Measurements from ENCODE around the gene TAF1A.

The TAF1A gene

DNA sequence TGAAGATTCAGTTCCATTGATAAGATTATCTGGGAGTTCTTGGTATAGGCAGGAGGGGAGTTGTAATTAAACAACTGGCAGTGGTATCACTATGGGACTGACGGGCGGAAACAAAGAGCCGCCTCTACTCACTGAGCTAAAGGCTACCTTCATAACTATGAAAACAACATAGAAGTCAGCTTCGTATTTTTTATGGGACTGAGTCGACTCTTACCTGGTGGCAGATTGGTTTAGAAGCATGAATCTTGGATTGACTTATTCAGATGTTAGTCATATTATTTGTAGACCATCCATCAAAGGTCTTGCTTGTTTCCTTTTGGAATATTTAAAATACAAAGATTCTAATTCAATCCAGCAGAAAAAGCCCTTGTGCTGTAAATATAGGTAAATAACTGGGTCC lies 35.6 kb downstream of the TAF1A start:
- no peak for DNase-seq (ENCODE audit: low read depth)
- no peak overlapping the region for H3K4me3 ChIP-seq (ENCODE audit: low read depth, low read length)
- TF ChIP-seq, protein P1, sequence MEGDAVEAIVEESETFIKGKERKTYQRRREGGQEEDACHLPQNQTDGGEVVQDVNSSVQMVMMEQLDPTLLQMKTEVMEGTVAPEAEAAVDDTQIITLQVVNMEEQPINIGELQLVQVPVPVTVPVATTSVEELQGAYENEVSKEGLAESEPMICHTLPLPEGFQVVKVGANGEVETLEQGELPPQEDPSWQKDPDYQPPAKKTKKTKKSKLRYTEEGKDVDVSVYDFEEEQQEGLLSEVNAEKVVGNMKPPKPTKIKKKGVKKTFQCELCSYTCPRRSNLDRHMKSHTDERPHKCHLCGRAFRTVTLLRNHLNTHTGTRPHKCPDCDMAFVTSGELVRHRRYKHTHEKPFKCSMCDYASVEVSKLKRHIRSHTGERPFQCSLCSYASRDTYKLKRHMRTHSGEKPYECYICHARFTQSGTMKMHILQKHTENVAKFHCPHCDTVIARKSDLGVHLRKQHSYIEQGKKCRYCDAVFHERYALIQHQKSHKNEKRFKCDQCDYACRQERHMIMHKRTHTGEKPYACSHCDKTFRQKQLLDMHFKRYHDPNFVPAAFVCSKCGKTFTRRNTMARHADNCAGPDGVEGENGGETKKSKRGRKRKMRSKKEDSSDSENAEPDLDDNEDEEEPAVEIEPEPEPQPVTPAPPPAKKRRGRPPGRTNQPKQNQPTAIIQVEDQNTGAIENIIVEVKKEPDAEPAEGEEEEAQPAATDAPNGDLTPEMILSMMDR (IDR thresholded peaks at IDR 0.05; ENCODE audit: control insufficient read depth, extremely low read depth, insufficient read depth) = no peak

DNA sequence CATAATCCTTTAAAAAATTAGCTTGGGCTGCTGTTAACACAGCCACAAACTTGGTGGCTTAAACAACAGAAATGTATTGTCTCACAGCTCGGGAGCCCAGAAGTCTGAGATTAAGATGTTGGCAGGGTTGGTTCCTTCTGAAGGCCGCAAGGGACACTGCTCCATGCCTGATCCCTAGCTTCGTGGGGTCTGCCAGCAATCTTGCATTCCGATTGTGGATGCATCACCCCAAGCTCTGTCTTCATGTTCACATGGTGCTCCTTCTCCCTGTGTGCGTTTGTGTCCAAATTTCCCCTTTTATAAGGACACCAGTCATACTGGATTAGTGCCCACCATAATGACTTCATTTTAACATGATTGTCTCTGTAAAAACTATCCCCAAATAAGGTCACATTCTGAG lies 36.9 kb downstream of the TAF1A start:
- TF ChIP-seq, protein P1 (IDR thresholded peaks at IDR 0.05; ENCODE audit: control insufficient read depth, extremely low read depth, insufficient read depth) = no peak
- no peak for DNase-seq (ENCODE audit: low read depth)
- H3K4me3 ChIP-seq (ENCODE audit: low read depth, low read length) = no peak overlapping the region

DNA sequence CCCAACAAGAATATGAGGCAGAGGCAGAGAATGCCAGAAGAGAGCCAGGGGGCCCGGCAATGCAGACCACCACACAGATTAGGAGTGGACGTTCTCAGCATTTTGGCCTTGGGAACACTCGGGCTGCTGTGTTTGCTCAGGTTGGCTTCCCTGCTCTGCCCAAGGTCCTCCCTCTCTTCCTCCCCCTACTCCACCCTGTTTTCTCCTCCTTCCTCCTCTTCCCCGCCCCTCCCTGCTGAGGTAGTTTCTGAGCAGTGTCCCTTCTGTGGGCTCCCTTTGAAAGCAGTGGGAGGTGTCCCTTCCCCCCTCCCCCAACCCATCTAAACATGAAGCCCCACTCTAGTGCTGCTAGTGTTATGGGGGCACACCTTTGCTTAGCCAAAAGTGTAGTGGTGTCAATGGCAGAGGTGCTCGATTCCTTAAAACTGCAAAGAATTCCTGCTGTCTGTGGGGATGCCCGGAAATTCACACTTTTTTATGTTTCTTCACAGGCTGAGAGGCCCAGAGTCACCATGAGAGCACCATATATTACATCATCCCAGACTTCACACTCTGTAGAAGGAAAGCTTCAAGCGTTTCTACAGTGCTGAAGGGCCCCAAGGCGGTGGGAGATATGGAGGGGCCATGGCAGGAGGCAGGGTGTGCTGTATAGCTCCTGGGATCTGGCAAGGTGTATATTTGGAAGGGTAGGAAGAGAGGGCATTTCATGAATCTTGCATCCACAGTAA lies 41.6 kb downstream of the TAF1A start, which contains the start of gene HHIPL2:
HHIPL2 (minus strand) TSS at position 161 of the 728 bp plus-strand sequence; CDS start at position 101, 60 bp downstream.
- TF ChIP-seq, protein P1 (IDR thresholded peaks at IDR 0.05; ENCODE audit: control insufficient read depth, extremely low read depth, insufficient read depth) = no peak
- no peak within 1 kb of the TSS for H3K4me3 ChIP-seq (ENCODE audit: low read depth, low read length)
- DNase-seq (ENCODE audit: low read depth) = no peak

DNA sequence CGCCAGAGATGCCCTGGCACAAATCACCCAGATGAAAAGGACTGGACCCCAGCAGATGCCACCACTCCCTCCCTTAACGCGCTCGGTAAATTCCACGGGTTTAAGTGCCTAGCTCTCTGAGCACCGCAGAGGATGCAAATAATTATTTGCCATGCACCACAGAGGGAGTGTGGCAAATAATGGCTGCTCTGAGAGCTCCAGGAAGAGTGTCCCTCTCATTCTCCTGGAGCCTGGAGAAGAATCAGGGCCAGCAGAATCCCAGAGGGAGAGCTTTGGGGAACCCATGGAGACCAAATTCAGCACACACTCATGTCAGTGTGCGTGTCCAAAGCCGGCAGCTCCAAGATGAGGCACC lies 42.5 kb downstream of the TAF1A start:
- TF ChIP-seq, protein P1 (IDR thresholded peaks at IDR 0.05; ENCODE audit: control insufficient read depth, extremely low read depth, insufficient read depth) = no peak
- H3K4me3 ChIP-seq (ENCODE audit: low read depth, low read length) = no peak overlapping the region
- DNase-seq (ENCODE audit: low read depth) = no peak

DNA sequence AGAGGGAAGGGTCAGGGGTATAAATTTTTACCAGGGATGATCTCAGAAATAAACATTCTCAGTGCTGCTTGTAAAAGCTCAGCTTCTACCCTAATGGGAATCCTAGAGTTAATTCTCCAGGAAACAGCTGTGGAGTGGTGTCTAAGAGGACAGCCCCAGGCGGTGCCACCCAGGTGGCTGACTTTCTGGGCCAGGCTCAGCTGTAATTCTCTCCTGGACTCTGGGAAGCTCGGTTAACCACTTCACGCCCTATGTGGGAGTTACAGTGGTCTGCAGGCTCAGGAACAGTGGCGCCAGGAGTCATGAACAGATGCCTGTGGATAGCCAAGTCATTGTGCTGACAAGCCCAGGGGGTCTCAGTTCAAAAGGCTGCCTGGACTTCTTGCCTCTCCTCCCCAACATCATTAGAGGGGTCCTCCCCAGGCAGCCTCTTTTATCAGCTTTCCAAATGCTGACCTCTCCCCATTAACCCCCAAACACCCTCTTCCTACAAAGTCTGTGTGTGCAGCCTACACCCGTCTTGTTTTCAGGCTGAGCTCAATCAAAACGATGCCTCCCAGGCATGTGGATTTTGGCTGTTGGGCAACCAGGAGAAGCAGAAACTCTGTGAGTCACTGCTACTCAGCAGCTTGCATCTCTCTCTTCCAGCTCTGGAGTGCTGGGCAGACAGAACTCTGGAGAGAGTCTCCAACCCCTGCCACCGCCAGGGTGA lies 43.0 kb downstream of the TAF1A start:
- peak; percentile 4 for DNase-seq (ENCODE audit: low read depth)
- no peak overlapping the region for H3K4me3 ChIP-seq (ENCODE audit: low read depth, low read length)
- TF ChIP-seq, protein P1 (IDR thresholded peaks at IDR 0.05; ENCODE audit: control insufficient read depth, extremely low read depth, insufficient read depth) = no peak

DNA sequence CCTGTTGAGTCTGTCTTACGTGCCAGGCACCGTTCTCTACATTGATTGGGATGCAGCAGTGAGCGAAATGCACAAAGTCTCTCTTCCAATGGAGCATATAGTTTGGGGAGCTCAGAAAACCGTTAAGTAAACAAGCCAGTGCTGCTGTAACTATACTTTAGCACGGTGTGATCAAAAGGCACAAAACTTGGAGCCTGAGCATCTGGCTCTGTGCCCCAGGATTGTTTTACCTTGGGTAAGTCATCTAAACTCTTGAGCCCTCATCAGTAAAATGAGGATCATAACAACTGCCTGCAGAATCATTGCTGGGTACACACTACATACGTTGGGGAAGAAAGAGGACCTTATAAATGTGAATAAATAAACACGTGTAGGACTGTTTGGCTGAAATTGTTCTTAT lies 43.6 kb downstream of the TAF1A start:
- peak; percentile 18 for DNase-seq (ENCODE audit: low read depth)
- TF ChIP-seq, protein P1 (IDR thresholded peaks at IDR 0.05; ENCODE audit: control insufficient read depth, extremely low read depth, insufficient read depth) = no peak
- no peak overlapping the region for H3K4me3 ChIP-seq (ENCODE audit: low read depth, low read length)

Measured in LNCaP clone FGC (cell line).